Endothelial cell of umbilical vein (primary cell): ENCODE measurements around the gene RAI1. TPM values are rescaled to one million over a fixed set of nuclear protein-coding genes. Genes with fewer than 3 reads are reported as not detected.

Experiments used
- BruUV-seq: library from RNA; stranded (reverse); fragments of 400-500 nt; replicated peaks from 2 replicates; lab custom pipeline; 2021; lab: Mats Ljungman, UMichigan
- CTCF ChIA-PET: fragments of 300-600, 350-600 bp; sonication (Branson Sonifier 250); formaldehyde crosslinking; loops from one replicate; lab custom pipeline; 2021; ENCODE audit warnings: antibody characterized with exemption, inconsistent platforms; lab: Charles Lee
- POLR2A ChIA-PET: fragments of 300-600, 350-600 bp; sonication (Branson Sonifier 250); formaldehyde crosslinking; loops from one replicate; lab custom pipeline; 2021; ENCODE audit warnings: antibody characterized with exemption, inconsistent platforms; lab: Charles Lee
- DNase-seq: peaks from one replicate; pipeline ENCODE4 v3.0.0-alpha.2; 2011; ENCODE audit warnings: low read depth, low spot score
- FAIRE-seq: peaks from 2 replicates; lab custom pipeline; 2011; peaks lifted over from hg19 to GRCh38; lab: Jason Lieb, UNC
- H2AFZ ChIP-seq: 2 replicates; pipeline ENCODE4 v1.6.0; 2012; ENCODE audit warnings: low read depth, low read length, control low read depth, inconsistent platforms
- H3K27ac ChIP-seq: 2 replicates; pipeline ENCODE4 v1.5.1; 2011; ENCODE audit warnings: low read depth, mild to moderate bottlenecking, control low read depth, low read length, moderate library complexity; ENCODE audit not compliant: insufficient read depth
- H3K27me3 ChIP-seq, 2 experiments: 2 replicates each; pipeline versions ENCODE4 v1.6.0 to v1.6.1; 2011; ENCODE audit warnings: low read length in 2 of 2, mixed read lengths in 1 of 2; ENCODE audit not compliant: control insufficient read depth in 2 of 2, insufficient read depth in 2 of 2
- H3K36me3 ChIP-seq, 2 experiments: 2 replicates in 1 of 2; 3 replicates in 1 of 2; pipeline ENCODE4 v1.5.1; 2011; ENCODE audit warnings: low read length in 2 of 2, mild to moderate bottlenecking in 1 of 2, moderate library complexity in 1 of 2; ENCODE audit not compliant: control insufficient read depth in 2 of 2, insufficient read depth in 2 of 2; ENCODE audit errors: extremely low read depth in 1 of 2
- H3K4me1 ChIP-seq: 3 replicates; pipeline ENCODE4 v1.5.1; 2011; ENCODE audit warnings: mild to moderate bottlenecking, low read length; ENCODE audit not compliant: control insufficient read depth, insufficient read depth; ENCODE audit errors: extremely low read depth
- H3K4me2 ChIP-seq: 2 replicates; pipeline ENCODE4 v1.6.1; 2011; ENCODE audit warnings: low read length, control low read depth, mixed read lengths; ENCODE audit not compliant: insufficient read depth
- H3K4me3 ChIP-seq, 3 experiments: fragments of 200-600 bp in 1 of 3; sonication (generic), shearing (Covaris generic) in 1 of 3; replicated peaks in 1 of 3; 2 replicates each; pipeline ENCODE4 v1.5.1; 2011 to 2016; ENCODE audit warnings: control low read depth in 3 of 3, low read length in 3 of 3, mild to moderate bottlenecking in 2 of 3, inconsistent platforms in 1 of 3, low read depth in 1 of 3, moderate library complexity in 1 of 3; ENCODE audit not compliant: insufficient read depth in 1 of 3
- H3K79me2 ChIP-seq: 2 replicates; pipeline ENCODE4 v1.6.0; 2012; ENCODE audit warnings: low read length, inconsistent platforms; ENCODE audit not compliant: control insufficient read depth, insufficient read depth
- H3K9ac ChIP-seq: replicated peaks from 2 replicates; pipeline ENCODE3; 2011; ENCODE audit warnings: low read length, control low read depth; ENCODE audit not compliant: insufficient read depth; ENCODE audit errors: extremely low read depth
- H3K9me1 ChIP-seq: replicated peaks from 3 replicates; pipeline ENCODE4 v1.6.0; 2011; ENCODE audit warnings: mild to moderate bottlenecking, low read length; ENCODE audit not compliant: control insufficient read depth, insufficient read depth; ENCODE audit errors: extremely low read depth
- H3K9me3 ChIP-seq: replicated peaks from 2 replicates; pipeline ENCODE4 v1.5.1; 2012; ENCODE audit warnings: low read length, inconsistent platforms; ENCODE audit not compliant: control insufficient read depth, insufficient read depth
- H4K20me1 ChIP-seq: replicated peaks from 2 replicates; pipeline ENCODE3; 2011; ENCODE audit warnings: mild to moderate bottlenecking, low read length; ENCODE audit not compliant: control insufficient read depth, insufficient read depth; ENCODE audit errors: extremely low read depth
- CTCF ChIP-seq, 2 donors: IDR thresholded peaks; 1 replicate in 1 of 2; 2 replicates in 1 of 2; pipeline ENCODE4 v1.5.1; 2011; ENCODE audit warnings: low read length in 2 of 2, mild to moderate bottlenecking in 2 of 2, moderate library complexity in 2 of 2, control low read depth in 1 of 2, inconsistent platforms in 1 of 2, low read depth in 1 of 2; ENCODE audit not compliant: insufficient read depth in 1 of 2; ENCODE audit errors: extremely low read depth in 1 of 2
- EZH2 ChIP-seq: IDR thresholded peaks from 2 replicates; pipeline ENCODE4 v1.6.1; 2012; ENCODE audit warnings: borderline replicate concordance, low read depth, mild to moderate bottlenecking, moderate library complexity, low read length, inconsistent platforms; ENCODE audit not compliant: severe bottlenecking
- FOS ChIP-seq: IDR thresholded peaks from 2 replicates; pipeline ENCODE4 v1.6.1; 2011; ENCODE audit warnings: mild to moderate bottlenecking, low read length, moderate library complexity, borderline replicate concordance; ENCODE audit not compliant: insufficient read depth
- GATA2 ChIP-seq: IDR thresholded peaks from 2 replicates; pipeline ENCODE4 v1.7.0; 2011; ENCODE audit warnings: low read depth, mild to moderate bottlenecking, moderate library complexity, mixed read lengths, low read length; ENCODE audit not compliant: insufficient read length, insufficient read depth
- JUN ChIP-seq: IDR thresholded peaks from 2 replicates; pipeline ENCODE4 v1.6.1; 2011; ENCODE audit warnings: borderline replicate concordance, low read depth; ENCODE audit not compliant: insufficient read length, insufficient read depth
- MAX ChIP-seq: IDR thresholded peaks from 2 replicates; pipeline ENCODE4 v1.6.1; 2011; ENCODE audit not compliant: insufficient read depth, insufficient read length
- MYC ChIP-seq: IDR thresholded peaks from one replicate; pipeline ENCODE4 v1.6.1; 2011; ENCODE audit warnings: mild to moderate bottlenecking, low read depth, low read length
- POLR2A ChIP-seq: IDR thresholded peaks from 2 replicates; pipeline ENCODE4 v1.6.1; 2012; ENCODE audit warnings: low read depth, mild to moderate bottlenecking, control low read depth, low read length
- POLR2AphosphoS5 ChIP-seq: IDR thresholded peaks from 2 replicates; pipeline ENCODE4 v1.6.1; 2012; ENCODE audit warnings: low read depth, mild to moderate bottlenecking, control low read depth, low read length, moderate library complexity; ENCODE audit not compliant: insufficient read depth
- dilution Hi-C: fragments of 300-500 bp; cut with MboI; formaldehyde crosslinking; loops from one replicate; pipeline ENCODE4 v1.15.0; 2019; ENCODE audit warnings: low sequenced_read_pairs; ENCODE audit not compliant: extremely low pct_ligation_motif_present
- intact Hi-C: fragments of 100-400 bp; cut with micrococcal nuclease; formaldehyde crosslinking; loops from one replicate; pipeline ENCODE4 v1.10.0; 2022
- polyA plus RNA-seq, 4 experiments: library from polyadenylated mRNA; depleted of rRNA in 3 of 4; stranded (reverse) in 3 of 4; unstranded in 1 of 4; fragments of >200 nt; gene quantifications; 2 replicates each; pipeline versions ENCODE4 v1.2.1 to v1.2.3, GENCODE V29; 2011 to 2012; ENCODE audit warnings: missing spikeins in 1 of 4
- total RNA-seq: library from RNA; stranded (reverse); gene quantifications from 2 replicates; pipeline ENCODE4 v1.2.3, GENCODE V29; 2021

RAI1 gene
- total and polyA plus RNA-seq, 2 donors (not counting 3 experiments of a cell fraction or from before 2014, with no cell fraction given), result 7.8 to 43.3 TPM

DNA sequence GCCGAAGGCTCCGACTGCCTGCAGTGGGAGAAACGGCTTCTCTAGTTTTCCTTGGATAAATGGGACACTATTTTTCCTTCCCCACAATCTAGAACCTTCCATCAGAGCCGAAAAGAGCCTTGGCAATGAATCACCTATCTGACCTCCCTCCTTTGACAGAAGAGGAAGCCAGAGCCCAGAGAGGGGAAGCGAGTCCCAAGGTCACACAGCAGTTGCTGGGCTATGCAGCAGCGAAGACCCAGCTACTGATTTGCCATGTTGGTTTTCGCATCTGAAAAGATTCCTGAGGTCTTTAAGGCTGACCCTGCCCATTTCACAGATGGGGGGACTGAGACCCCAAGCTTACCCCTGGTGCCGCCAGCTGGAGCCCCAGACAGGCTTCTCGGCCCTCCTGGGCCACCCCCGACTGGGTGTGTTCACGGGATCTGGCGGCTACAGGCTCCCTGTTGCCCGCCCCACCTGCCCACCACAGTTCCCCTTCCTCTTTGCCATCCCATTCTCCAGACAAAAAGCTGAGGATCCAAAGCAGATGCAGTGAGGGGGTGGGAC, 45.9 kb downstream of the RAI1 start:
- TF ChIP-seq MYC, result no peak
- TF ChIP-seq POLR2A, result no peak
- TF ChIP-seq MAX, result no peak
- TF ChIP-seq JUN, result no peak
- no peak for TF ChIP-seq FOS
- Histone ChIP-seq H3K4me2 (peak overlapping the region; percentile 40), H2AFZ (no peak overlapping the region), H3K27ac (peak overlapping the region; percentile 94), H3K9me1 (no peaks in the 10 kb centered on the region), H3K79me2 (peaks cover 58% of the 10 kb centered on the region), H4K20me1 (no peaks in the 10 kb centered on the region), H3K4me1 (peaks cover 34% of the 10 kb centered on the region), H3K27me3 (no peaks in the 10 kb centered on the region), H3K9ac (peak overlapping the region; percentile 81), H3K4me3 (no peak overlapping the region), H3K36me3 (no peaks in the 10 kb centered on the region), H3K9me3 (no peaks in the 10 kb centered on the region)
- ChIA-PET CTCF (interaction anchor here (0.8 to 2.4 kb wide), 6 partner anchors 13 to 192 kb away, joined by 4 to 7 read pairs (median 5); no protein-coding TSS in a partner anchor), POLR2A (no interaction called here)
- intact Hi-C loops, result loop anchor here (5.0 kb wide), 1 partner anchor 55 kb away; no protein-coding TSS in a partner anchor
- dilution Hi-C loops, result no loop called here
- FAIRE-seq (peak; percentile 59), DNase-seq (no peak)
- BruUV-seq, result TSS peak; percentile 38

GRCh38 chr17:17728146-17728545, 46.9 kb downstream of the RAI1 start:
- H3K4me1 ChIP-seq, result peaks cover 31% of the 10 kb centered on the region
- no peak overlapping the region for H3K4me2 ChIP-seq
- H2AFZ ChIP-seq, result no peak overlapping the region
- BruUV-seq, result no TSS peak
- no peaks in the 10 kb centered on the region for H3K36me3 ChIP-seq
- ChIA-PET CTCF (interaction anchor here (2.4 kb wide), 1 partner anchor 12 kb away, joined by 7 read pairs; no protein-coding TSS in a partner anchor), POLR2A (no interaction called here)
- no peaks in the 10 kb centered on the region for H3K27me3 ChIP-seq
- intact Hi-C loops, result loop anchor here (5.0 kb wide), 1 partner anchor 54 kb away; no protein-coding TSS in a partner anchor
- no peak overlapping the region for H3K9ac ChIP-seq
- no peak for DNase-seq
- H3K9me1 ChIP-seq, result no peaks in the 10 kb centered on the region
- H3K9me3 ChIP-seq, result no peaks in the 10 kb centered on the region
- dilution Hi-C loops, result no loop called here
- no peaks in the 10 kb centered on the region for H4K20me1 ChIP-seq
- no peak overlapping the region for H3K4me3 ChIP-seq
- no peak overlapping the region for H3K27ac ChIP-seq
- TF ChIP-seq MAX, result no peak
- no peak for TF ChIP-seq POLR2A
- no peak for TF ChIP-seq CTCF (IDR thresholded peaks at IDR 0.05; ENCODE audit: extremely low read depth in 1 of 2, insufficient read depth in 1 of 2, low read depth in 1 of 2, low read length in 2 of 2)
- TF ChIP-seq JUN, result no peak
- no peak for TF ChIP-seq EZH2
- TF ChIP-seq MYC, result no peak
- no peak for TF ChIP-seq FOS
- TF ChIP-seq GATA2, result no peak
- TF ChIP-seq POLR2AphosphoS5, result no peak
- peaks cover 56% of the 10 kb centered on the region for H3K79me2 ChIP-seq
- FAIRE-seq, result no peak
